Measurements from ENCODE around the gene SOX13. TPM values are rescaled to one million over a fixed set of nuclear protein-coding genes. Genes with fewer than 3 reads are reported as not detected.

Gene SOX13
- total RNA-seq, 1 experiment from 2014 or later = 35.6 TPM

GRCh38 chr1:204102739-204103430 lies 30.0 kb downstream of the SOX13 start (continued):
- TF ChIP-seq ZBTB33 (IDR thresholded peaks at IDR 0.05; ENCODE audit: extremely low read depth, insufficient replicate concordance, low read length) (no peak), SIN3A (IDR thresholded peaks at IDR 0.05; ENCODE audit: low read depth) (no peak), EZH2 (IDR thresholded peaks at IDR 0.05) (no peak), CEBPB (IDR thresholded peaks at IDR 0.05; ENCODE audit: low read depth) (no peak), SRF (IDR thresholded peaks at IDR 0.05; ENCODE audit: low read depth) (no peak), CTCF (IDR thresholded peaks at IDR 0.05 in 2 of 3, conservative IDR thresholded peaks at IDR 0.05 in 1 of 3; ENCODE audit: borderline replicate concordance in 1 of 3, insufficient read depth in 1 of 3, low read depth in 2 of 3, low read length in 2 of 3) (0 out of 6 replicates have a peak, but pooled peaks of 1 of the 3 experiments have one; percentile 0), SP1 (IDR thresholded peaks at IDR 0.05; ENCODE audit: low read depth) (peak; percentile 72), ATF3 (IDR thresholded peaks at IDR 0.05) (no peak), POLR2AphosphoS5 (IDR thresholded peaks at IDR 0.05; ENCODE audit: low read depth, low read length) (no peak; the same call in 1 of the 2 replicates), RAD21 (IDR thresholded peaks at IDR 0.05; ENCODE audit: low read depth) (no peak), ZNF274 (IDR thresholded peaks at IDR 0.05; ENCODE audit: low read depth, low read length) (no peak), POLR2A (IDR thresholded peaks at IDR 0.05; ENCODE audit: borderline replicate concordance, extremely low read depth, insufficient read depth, insufficient read length) (no peak), CBX3 (IDR thresholded peaks at IDR 0.05; ENCODE audit: low read depth) (0 out of 2 replicates have a peak, but pooled peaks have one; percentile 1), YY1 (IDR thresholded peaks at IDR 0.05; ENCODE audit: extremely low read depth, insufficient replicate concordance, low read depth, low read length) (no peak), FOSL1 (IDR thresholded peaks at IDR 0.05; ENCODE audit: low read depth) (no peak)
